HG03196 (cell line): Measurements from ENCODE around the gene HECW1.
"Not testable (repeated sequence)": the region's sequence is repeated elsewhere in the genome, so short reads cannot be mapped to it uniquely, and the experiment has no call there.

Experiments
- ATAC-seq: cut with Tn5 transposase; IDR thresholded peaks from one replicate; pipeline ENCODE4 v1.9.1; 2021; ENCODE audit not compliant: unreplicated experiment

The HECW1 gene

GRCh38 chr7:43590862-43591557 is 478.6 kb downstream of the HECW1 start:
- peak; percentile 55 for ATAC-seq

- no peak for ATAC-seq
These were observed 479.2 kb downstream of the HECW1 start for GRCh38 chr7:43591558-43592180.

GRCh38 chr7:43592326-43592725 is 479.9 kb downstream of the HECW1 start:
- no peak for ATAC-seq

DNA sequence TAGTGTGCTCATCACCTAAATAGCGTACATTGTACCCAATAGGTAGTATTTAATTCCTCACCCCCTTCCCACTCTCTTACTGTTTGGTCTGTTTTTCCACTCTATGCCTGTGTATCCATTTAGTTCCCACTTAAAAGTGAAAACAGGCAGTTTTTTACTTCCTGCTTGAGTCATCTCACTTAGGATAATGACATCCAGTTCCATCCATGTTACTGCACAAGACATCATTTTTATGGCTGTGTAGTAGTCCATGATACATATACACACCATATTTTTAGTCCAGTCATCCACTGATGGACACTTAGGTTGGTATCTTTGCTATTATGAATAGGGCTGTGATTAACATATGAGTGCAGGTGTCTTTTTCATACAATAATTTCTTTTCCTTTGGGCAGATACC is 480.6 kb downstream of the HECW1 start:
- ATAC-seq = no peak

DNA sequence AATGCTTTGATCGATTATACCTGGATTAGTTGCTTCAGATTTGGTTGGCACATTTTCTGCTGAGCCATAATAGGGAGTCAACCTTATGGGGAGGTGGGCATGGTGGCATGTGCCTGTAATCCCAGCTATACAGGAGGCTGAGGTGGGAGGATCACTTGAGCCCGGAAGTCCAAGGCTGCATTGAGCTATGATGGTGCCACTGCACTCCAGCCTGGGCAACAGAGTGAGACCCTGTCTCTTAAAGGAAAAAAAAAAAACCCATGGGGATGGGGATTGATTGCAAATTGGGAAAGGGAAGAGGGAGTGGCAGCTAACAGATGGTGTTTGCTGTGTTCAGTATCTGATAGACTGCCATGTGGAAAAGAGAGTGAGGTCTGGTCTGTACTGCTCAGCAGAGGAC is 481.6 kb downstream of the HECW1 start:
- no peak for ATAC-seq

DNA sequence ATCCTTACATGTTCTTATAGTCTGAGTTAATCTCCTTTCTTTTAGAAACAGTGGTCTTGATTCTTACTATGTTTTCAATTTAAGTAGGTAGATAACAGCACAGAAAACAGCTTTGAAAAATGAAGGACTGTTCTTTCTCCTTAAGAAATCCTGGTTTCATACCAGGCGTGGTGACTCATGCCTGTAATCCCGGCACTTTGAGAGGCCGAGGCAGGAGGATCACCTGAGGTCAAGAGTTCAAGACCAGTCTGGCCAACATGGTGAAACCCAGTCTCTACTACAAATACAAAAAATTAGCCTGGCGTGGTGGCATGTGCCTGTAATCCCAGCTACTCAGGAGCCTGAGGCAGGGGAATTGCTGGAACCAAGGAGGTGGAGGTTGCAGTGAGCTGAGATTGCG is 484.0 kb downstream of the HECW1 start:
- not testable (repeated sequence) for ATAC-seq

DNA sequence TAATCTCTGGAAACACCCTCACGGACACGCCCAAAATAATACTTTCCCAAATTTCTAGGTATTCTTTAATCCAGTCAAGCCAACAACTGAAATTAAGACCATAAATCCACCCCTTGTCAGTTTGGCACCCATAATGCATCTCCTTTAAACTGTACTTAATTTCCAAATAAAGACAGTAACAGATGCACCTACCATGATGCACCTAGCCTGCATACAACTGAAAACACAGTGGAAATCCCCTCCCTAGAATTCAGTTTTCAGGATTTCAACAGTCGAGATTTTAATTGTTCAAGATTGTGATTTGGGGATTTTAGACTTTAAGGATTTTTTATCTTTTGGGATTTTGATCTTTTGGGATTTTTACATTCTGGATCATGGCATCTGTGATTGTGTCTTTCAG is 487.6 kb downstream of the HECW1 start:
- ATAC-seq = no peak

GRCh38 chr7:43602256-43602655 is 489.8 kb downstream of the HECW1 start:
- ATAC-seq = no peak

DNA sequence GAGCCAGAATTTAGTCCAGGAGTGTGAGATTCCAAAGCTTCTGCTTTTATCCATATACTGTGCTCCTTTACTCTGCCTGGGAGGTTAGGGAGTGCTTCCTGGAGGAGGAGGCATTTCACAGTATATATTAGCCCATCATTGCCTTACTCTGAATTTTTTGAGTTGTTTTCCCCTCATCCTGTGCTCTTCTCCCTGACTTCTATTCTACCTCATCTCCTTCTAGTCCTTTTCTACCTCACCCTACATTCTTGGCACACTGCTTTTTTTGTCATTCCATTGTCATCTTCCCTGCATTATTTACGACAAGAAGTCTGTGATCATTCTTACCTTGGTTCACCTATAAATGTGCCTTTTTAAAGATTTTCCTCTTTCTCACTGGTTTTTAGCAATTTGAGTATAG is 491.8 kb downstream of the HECW1 start:
- ATAC-seq = no peak

GRCh38 chr7:43609097-43609496 is 496.6 kb downstream of the HECW1 start:
- ATAC-seq = no peak

DNA sequence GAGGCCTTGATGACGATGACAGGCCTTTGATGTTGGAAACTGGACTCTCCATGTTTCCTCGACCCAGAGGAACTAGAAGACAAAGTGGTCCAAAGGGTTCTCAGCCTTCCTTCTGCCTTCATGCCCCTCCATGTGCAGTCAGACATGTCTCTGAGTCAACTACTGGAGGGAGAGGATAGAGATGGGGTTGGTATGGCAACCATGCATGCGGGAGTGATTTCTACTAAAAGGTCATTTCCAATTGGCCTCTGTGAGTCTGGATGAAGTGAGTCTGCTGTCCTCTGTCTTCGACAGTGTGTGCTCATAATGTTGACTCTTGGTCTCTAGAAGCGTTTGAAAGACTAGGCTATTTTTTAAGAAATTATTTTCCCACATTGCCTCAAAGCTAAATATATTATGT is 499.7 kb downstream of the HECW1 start:
- ATAC-seq = no peak

GRCh38 chr7:43612599-43613589 is 500.4 kb downstream of the HECW1 start:
- peak; percentile 40 for ATAC-seq
